Endodermal cell (in vitro differentiated cells): Measurements from ENCODE around the gene COG7. TPM values are rescaled to one million over a fixed set of nuclear protein-coding genes. Genes with fewer than 3 reads are reported as not detected.

Experiments
- DNase-seq: peaks from one replicate; pipeline ENCODE4 v3.0.0-alpha.2; 2017
- H3K27ac ChIP-seq: 2 replicates; pipeline ENCODE4 v1.5.1; 2013; ENCODE audit warnings: mild to moderate bottlenecking, low read depth, low read length, moderate library complexity
- H3K27me3 ChIP-seq: 2 replicates; pipeline ENCODE4 v1.6.1; 2013; ENCODE audit warnings: mild to moderate bottlenecking, low read length, moderate library complexity; ENCODE audit not compliant: insufficient read depth, control insufficient read depth, poor library complexity, severe bottlenecking
- H3K36me3 ChIP-seq: 2 replicates; pipeline ENCODE4 v1.7.0; 2013; ENCODE audit warnings: mild to moderate bottlenecking, low read length, moderate library complexity; ENCODE audit not compliant: control insufficient read depth, insufficient read depth
- H3K4me1 ChIP-seq: one replicate; pipeline ENCODE4 v1.7.0; 2013; ENCODE audit warnings: low read length; ENCODE audit not compliant: control insufficient read depth, insufficient read depth
- H3K4me3 ChIP-seq: 2 replicates; pipeline ENCODE4 v1.5.1; 2013; ENCODE audit warnings: mild to moderate bottlenecking, low read length, moderate library complexity
- H3K9ac ChIP-seq: 2 replicates; pipeline ENCODE4 v1.6.1; 2013; ENCODE audit warnings: mild to moderate bottlenecking, low read length, moderate library complexity; ENCODE audit not compliant: poor library complexity, severe bottlenecking; ENCODE audit errors: extremely low read depth
- H3K9me3 ChIP-seq: 2 replicates; pipeline ENCODE4 v1.6.1; 2013; ENCODE audit warnings: mild to moderate bottlenecking, low read length, moderate library complexity; ENCODE audit not compliant: control insufficient read depth
- H3K27ac Mint-ChIP-seq: 2 replicates; pipeline ENCODE4 v1.8.0; 2020; ENCODE audit warnings: mixed read lengths
- H3K27me3 Mint-ChIP-seq: 2 replicates; pipeline ENCODE4 v1.8.0; 2021; ENCODE audit warnings: mild to moderate bottlenecking, mixed read lengths; ENCODE audit not compliant: insufficient read depth
- H3K36me3 Mint-ChIP-seq: 2 replicates; pipeline ENCODE4 v1.8.0; 2020; ENCODE audit warnings: low read depth, mixed read lengths
- H3K4me1 Mint-ChIP-seq: 2 replicates; pipeline ENCODE4 v1.8.0; 2020; ENCODE audit warnings: mixed read lengths
- H3K4me3 Mint-ChIP-seq: 2 replicates; pipeline ENCODE4 v1.8.0; 2020; ENCODE audit warnings: mild to moderate bottlenecking, moderate library complexity, mixed read lengths
- H3K9me3 Mint-ChIP-seq: 2 replicates; pipeline ENCODE4 v1.8.0; 2020; ENCODE audit warnings: mild to moderate bottlenecking, mixed read lengths
- WGBS, 2 experiments: methylation state at CpG; one replicate each; pipeline versions ENCODE4 v1.1.5 to v1.1.7; 2013; ENCODE audit warnings: missing lambda C conversion rate in 2 of 2, mixed read lengths in 1 of 2; ENCODE audit not compliant: insufficient coverage in 1 of 2, insufficient read length in 1 of 2; 5-methylcytosine and 5-hydroxymethylcytosine counted together
- total RNA-seq, 2 donors: library from RNA; stranded (reverse); fragmentation: NEBNext Ultra II Directional in 1 of 2; extraction: Animal tissue kit (Norgen Biotek cat#: 25700) in 1 of 2; gene quantifications; 2 replicates in 1 of 2; 3 replicates in 1 of 2; pipeline ENCODE4 v1.2.1, GENCODE V29; 2021
- TF ChIP-seq, protein P1 (sequence below): fragments of 200-600 bp; sonication (generic); conservative IDR thresholded peaks from 2 replicates; pipeline ENCODE4 v1.5.0; 2021; ENCODE audit warnings: antibody characterized with exemption, mild to moderate bottlenecking

COG7 gene
- total RNA-seq, 2 donors from 2014 or later, result 19.9 to 31.3 TPM

DNA sequence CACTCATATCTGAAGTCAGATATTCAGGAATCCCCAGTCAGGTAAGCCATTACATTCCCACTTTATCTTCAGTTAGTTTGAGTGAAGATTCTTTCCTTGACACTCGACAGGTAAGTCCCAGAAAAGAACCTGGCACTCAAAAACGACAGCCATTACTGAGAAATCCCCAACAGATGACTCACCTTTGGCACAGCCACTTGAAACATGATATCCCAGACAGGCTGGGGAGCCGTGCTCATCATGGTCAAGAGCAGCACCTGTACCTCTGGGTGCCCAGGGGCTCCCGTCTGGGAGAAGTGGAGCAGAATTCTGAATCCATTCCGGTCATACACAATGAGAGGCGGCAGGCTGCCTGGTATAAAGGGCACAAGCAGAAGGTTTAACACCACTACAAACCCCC, 16.8 kb upstream of the COG7 start:
- Mint-ChIP-seq H3K27ac (peak overlapping the region; percentile 30), H3K9me3 (no peaks in the 10 kb centered on the region), H3K27me3 (no peaks in the 10 kb centered on the region), H3K4me3 (no peak overlapping the region), H3K4me1 (no peaks in the 10 kb centered on the region), H3K36me3 (peaks cover 68% of the 10 kb centered on the region)
- no peak for DNase-seq
- Histone ChIP-seq H3K4me1 (peaks cover 3% of the 10 kb centered on the region), H3K9me3 (no peaks in the 10 kb centered on the region), H3K4me3 (no peak overlapping the region), H3K27ac (no peak overlapping the region), H3K36me3 (peaks cover 78% of the 10 kb centered on the region), H3K9ac (no peak overlapping the region), H3K27me3 (no peaks in the 10 kb centered on the region)
- TF ChIP-seq, protein P1, sequence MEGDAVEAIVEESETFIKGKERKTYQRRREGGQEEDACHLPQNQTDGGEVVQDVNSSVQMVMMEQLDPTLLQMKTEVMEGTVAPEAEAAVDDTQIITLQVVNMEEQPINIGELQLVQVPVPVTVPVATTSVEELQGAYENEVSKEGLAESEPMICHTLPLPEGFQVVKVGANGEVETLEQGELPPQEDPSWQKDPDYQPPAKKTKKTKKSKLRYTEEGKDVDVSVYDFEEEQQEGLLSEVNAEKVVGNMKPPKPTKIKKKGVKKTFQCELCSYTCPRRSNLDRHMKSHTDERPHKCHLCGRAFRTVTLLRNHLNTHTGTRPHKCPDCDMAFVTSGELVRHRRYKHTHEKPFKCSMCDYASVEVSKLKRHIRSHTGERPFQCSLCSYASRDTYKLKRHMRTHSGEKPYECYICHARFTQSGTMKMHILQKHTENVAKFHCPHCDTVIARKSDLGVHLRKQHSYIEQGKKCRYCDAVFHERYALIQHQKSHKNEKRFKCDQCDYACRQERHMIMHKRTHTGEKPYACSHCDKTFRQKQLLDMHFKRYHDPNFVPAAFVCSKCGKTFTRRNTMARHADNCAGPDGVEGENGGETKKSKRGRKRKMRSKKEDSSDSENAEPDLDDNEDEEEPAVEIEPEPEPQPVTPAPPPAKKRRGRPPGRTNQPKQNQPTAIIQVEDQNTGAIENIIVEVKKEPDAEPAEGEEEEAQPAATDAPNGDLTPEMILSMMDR, result no peak
- 89 to 96% methylated on average over 4 to 6 of the region's 6 CpGs for WGBS, 2 experiments

DNA sequence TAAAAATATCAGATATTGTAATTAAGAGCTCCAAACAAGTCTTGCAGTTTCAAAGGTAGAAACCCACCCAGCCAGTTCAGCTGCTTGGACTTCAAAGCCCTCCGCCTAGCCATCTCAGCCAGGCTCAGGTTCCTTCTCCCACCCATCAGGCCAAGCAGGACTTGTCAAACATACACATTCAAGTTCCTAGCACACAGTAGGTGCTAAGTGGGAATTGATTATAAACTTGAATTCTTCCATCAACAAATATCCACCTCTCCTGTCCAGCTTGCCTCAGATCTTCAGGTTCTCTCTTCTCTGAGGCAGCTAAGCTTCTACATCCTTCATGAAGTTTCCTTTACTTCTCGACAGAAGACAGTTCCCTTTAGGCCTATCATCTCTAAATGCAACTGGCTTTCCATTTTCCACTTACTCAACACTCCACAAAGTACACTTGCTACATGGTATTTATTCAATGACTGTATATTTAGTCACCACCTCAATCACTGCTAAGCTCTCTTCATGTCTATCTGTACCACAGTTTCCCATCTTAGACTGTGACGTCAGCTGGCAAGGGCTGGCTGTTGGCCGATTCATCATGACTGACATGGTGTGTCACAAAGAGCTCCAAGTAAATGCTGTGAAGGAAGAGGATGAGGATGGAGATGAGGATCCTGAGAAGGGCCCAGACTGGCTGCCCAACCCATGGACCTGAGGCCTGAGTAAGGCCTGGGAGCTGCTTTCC, 13.3 kb upstream of the COG7 start:
- peaks cover 65% of the 10 kb centered on the region for H3K36me3 Mint-ChIP-seq
- H3K9me3 Mint-ChIP-seq, result no peaks in the 10 kb centered on the region
- H3K4me1 ChIP-seq, result peaks cover 7% of the 10 kb centered on the region
- DNase-seq, result no peak
- no peaks in the 10 kb centered on the region for H3K27me3 ChIP-seq
- TF ChIP-seq, protein P1, result no peak
- no peak overlapping the region for H3K27ac Mint-ChIP-seq
- peaks cover 72% of the 10 kb centered on the region for H3K36me3 ChIP-seq
- no peaks in the 10 kb centered on the region for H3K4me1 Mint-ChIP-seq
- no peak overlapping the region for H3K9ac ChIP-seq
- no peak overlapping the region for H3K4me3 ChIP-seq
- H3K27me3 Mint-ChIP-seq, result no peaks in the 10 kb centered on the region
- no peaks in the 10 kb centered on the region for H3K9me3 ChIP-seq
- WGBS, 2 experiments, result 92 to 96% methylated on average over 3 to 4 of the region's 4 CpGs
- no peak overlapping the region for H3K4me3 Mint-ChIP-seq
- H3K27ac ChIP-seq, result no peak overlapping the region

DNA sequence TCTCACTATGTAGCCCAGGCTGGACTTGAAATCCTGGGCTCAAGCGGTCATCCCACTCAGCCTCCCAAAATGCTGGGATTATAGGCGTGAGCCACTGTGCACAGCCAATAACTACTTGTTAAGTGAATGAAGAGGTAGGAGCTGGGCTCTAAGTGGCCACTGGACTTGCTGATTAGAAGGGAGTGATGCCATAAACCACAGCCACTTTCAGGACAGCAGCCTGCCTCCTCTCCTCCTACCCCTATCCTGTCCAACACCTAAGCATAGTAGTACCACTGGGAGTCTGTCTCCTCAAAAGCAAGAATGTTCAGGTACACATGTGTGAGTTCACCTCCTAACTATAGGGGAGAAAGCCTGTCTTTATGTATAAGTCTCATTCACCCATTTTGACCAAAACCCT, 12.2 kb upstream of the COG7 start:
- no peaks in the 10 kb centered on the region for H3K27me3 ChIP-seq
- Mint-ChIP-seq H3K9me3 (no peaks in the 10 kb centered on the region), H3K4me1 (no peaks in the 10 kb centered on the region), H3K27me3 (no peaks in the 10 kb centered on the region), H3K27ac (no peak overlapping the region), H3K4me3 (no peak overlapping the region), H3K36me3 (peaks cover 65% of the 10 kb centered on the region)
- H3K4me3 ChIP-seq, result no peak overlapping the region
- H3K9me3 ChIP-seq, result no peaks in the 10 kb centered on the region
- no peak overlapping the region for H3K9ac ChIP-seq
- 89 to 100% methylated on average over 2 of the region's 2 CpGs for WGBS, 2 experiments
- no peak overlapping the region for H3K27ac ChIP-seq
- peaks cover 7% of the 10 kb centered on the region for H3K4me1 ChIP-seq
- H3K36me3 ChIP-seq, result peaks cover 68% of the 10 kb centered on the region
- TF ChIP-seq, protein P1, result no peak
- no peak for DNase-seq
